SJCRH30 (cell line): ENCODE data around the gene CPXM2. TPM values are rescaled to one million over a fixed set of nuclear protein-coding genes. Genes with fewer than 3 reads are reported as not detected.

Source experiments
- DNase-seq, 2 experiments: peaks; one replicate each; pipeline ENCODE4 v3.0.0-alpha.2; 2015 to 2020
- H3K27ac ChIP-seq: fragments of 250-450 bp; sonication (Bioruptor Pico); 2 replicates; pipeline ENCODE4 v1.5.1; 2020; ENCODE audit warnings: mild to moderate bottlenecking, moderate library complexity
- H3K27me3 ChIP-seq: fragments of 250-450 bp; sonication (Bioruptor Pico); 2 replicates; pipeline ENCODE4 v1.5.1; 2020; ENCODE audit warnings: mild to moderate bottlenecking, moderate library complexity
- H3K36me3 ChIP-seq: fragments of 250-450 bp; sonication (Bioruptor Pico); 2 replicates; pipeline ENCODE4 v1.5.1; 2020; ENCODE audit warnings: mild to moderate bottlenecking, moderate library complexity
- H3K4me1 ChIP-seq: fragments of 250-450 bp; sonication (Bioruptor Pico); 2 replicates; pipeline ENCODE4 v1.5.1; 2020; ENCODE audit warnings: mild to moderate bottlenecking, moderate library complexity
- H3K4me3 ChIP-seq: fragments of 250-450 bp; sonication (Bioruptor Pico); 2 replicates; pipeline ENCODE4 v1.5.1; 2020; ENCODE audit warnings: mild to moderate bottlenecking, moderate library complexity
- H3K9me3 ChIP-seq: fragments of 250-450 bp; sonication (Bioruptor Pico); replicated peaks from 2 replicates; pipeline ENCODE4 v1.5.1; 2020; ENCODE audit warnings: mild to moderate bottlenecking, moderate library complexity
- total RNA-seq: library from RNA; depleted of rRNA; stranded (reverse); fragments of >200 nt; shearing (Covaris generic); gene quantifications from 2 replicates; pipeline ENCODE4 v1.2.3, GENCODE V29; 2014

CPXM2 gene
- total RNA-seq, 1 experiment from 2014 or later: not detected

GRCh38 chr10:123836418-123837145 lies 55.0 kb downstream of the CPXM2 start:
- DNase-seq: no peak
- H3K36me3 ChIP-seq: no peaks in the 10 kb centered on the region
- H3K4me3 ChIP-seq: no peak overlapping the region

DNA sequence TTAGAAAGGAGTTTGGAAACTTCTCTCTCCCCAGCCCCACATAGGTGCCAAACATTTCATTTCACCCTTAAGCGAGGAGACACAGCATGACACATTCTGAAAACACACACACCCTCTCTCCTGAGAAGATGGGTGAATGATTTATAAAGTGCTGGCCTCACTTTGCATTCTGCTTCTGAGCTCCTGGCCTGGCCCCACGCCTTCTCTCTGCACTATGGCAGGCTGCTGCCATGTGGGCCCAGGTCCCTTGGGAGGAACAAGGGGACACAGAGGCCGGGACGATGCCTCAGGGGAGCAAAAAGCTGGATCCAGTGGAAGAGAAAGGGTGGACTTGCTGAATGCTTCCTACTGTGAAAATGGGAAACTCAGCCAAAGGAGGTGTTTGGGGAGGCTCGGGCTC lies 56.0 kb downstream of the CPXM2 start:
- Histone ChIP-seq H3K4me1 (no peaks in the 10 kb centered on the region), H3K4me3 (no peak overlapping the region), H3K27me3 (no peaks in the 10 kb centered on the region; the same call in 1 of the 2 replicates), H3K36me3 (no peaks in the 10 kb centered on the region), H3K9me3 (no peaks in the 10 kb centered on the region), H3K27ac (no peak overlapping the region)
- no peak for DNase-seq

More at GRCh38 chr10:123836418-123837145, 55.0 kb downstream of the CPXM2 start:
- H3K4me1 ChIP-seq: no peaks in the 10 kb centered on the region
- no peaks in the 10 kb centered on the region for H3K9me3 ChIP-seq
- H3K27me3 ChIP-seq: no peaks in the 10 kb centered on the region; the same call in 1 of the 2 replicates
- no peak overlapping the region for H3K27ac ChIP-seq

GRCh38 chr10:123833170-123833850 lies 58.3 kb downstream of the CPXM2 start:
- Histone ChIP-seq H3K9me3 (no peaks in the 10 kb centered on the region), H3K36me3 (no peaks in the 10 kb centered on the region), H3K4me1 (no peaks in the 10 kb centered on the region), H3K4me3 (no peak overlapping the region), H3K27me3 (no peaks in the 10 kb centered on the region), H3K27ac (no peak overlapping the region)
- no peak for DNase-seq

DNA sequence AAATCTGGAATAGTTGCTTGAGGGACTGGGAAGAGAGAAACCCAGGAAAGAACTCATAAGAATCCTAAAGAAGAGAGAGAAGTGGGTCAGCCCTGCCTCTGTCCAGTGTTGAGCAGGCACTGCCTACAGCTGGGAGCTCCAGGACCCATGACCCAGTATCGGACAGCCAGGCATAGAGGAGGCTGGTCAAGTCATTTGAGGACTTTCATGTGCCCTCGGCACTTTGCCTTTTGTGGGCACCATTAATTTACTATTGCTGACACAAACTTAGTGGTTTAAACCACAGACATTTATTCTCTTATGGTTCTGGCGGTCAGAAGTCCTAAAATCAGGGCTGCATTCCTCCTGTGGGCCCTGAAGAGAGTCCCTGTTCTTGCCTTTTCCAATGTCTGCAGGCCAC lies 60.3 kb downstream of the CPXM2 start:
- Histone ChIP-seq H3K4me3 (no peak overlapping the region), H3K36me3 (no peaks in the 10 kb centered on the region), H3K27me3 (no peaks in the 10 kb centered on the region), H3K9me3 (no peaks in the 10 kb centered on the region), H3K4me1 (no peaks in the 10 kb centered on the region), H3K27ac (no peak overlapping the region)
- DNase-seq: no peak

- H3K36me3 ChIP-seq: no peaks in the 10 kb centered on the region
- H3K9me3 ChIP-seq: no peaks in the 10 kb centered on the region
- no peak for DNase-seq
- H3K4me1 ChIP-seq: no peaks in the 10 kb centered on the region
- H3K4me3 ChIP-seq: no peak overlapping the region
- H3K27me3 ChIP-seq: no peaks in the 10 kb centered on the region
- no peak overlapping the region for H3K27ac ChIP-seq
These were observed 70.5 kb downstream of the CPXM2 start for GRCh38 chr10:123821136-123821535.

GRCh38 chr10:123809632-123810031 lies 82.0 kb downstream of the CPXM2 start:
- Histone ChIP-seq H3K27me3 (no peaks in the 10 kb centered on the region; the same call in 1 of the 2 replicates), H3K36me3 (no peaks in the 10 kb centered on the region), H3K4me3 (no peak overlapping the region), H3K9me3 (no peaks in the 10 kb centered on the region), H3K27ac (no peak overlapping the region), H3K4me1 (no peaks in the 10 kb centered on the region)
- no peak for DNase-seq

DNA sequence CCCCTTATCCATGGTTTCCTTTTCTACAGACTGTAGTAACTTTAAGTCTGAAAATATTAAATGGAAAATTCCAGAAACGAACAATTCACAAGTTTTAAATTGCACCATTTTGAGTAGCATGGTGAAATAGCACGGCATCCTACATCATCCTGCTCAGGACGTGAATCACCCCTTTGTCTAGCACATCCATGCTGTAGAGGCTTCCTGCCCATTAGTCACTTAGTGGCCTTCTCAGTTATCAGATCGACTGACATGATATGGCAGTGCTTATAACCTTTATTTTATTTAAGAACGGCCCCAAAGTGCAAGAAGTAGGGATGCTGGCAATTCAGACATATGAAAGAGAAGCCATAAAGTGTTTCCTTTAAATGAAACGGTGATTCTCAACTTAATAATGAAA lies 82.7 kb downstream of the CPXM2 start:
- no peaks in the 10 kb centered on the region; the same call in 1 of the 2 replicates for H3K27me3 ChIP-seq
- H3K36me3 ChIP-seq: no peaks in the 10 kb centered on the region
- no peaks in the 10 kb centered on the region for H3K4me1 ChIP-seq
- DNase-seq: no peak
- H3K9me3 ChIP-seq: no peaks in the 10 kb centered on the region
- H3K4me3 ChIP-seq: no peak overlapping the region
- H3K27ac ChIP-seq: no peak overlapping the region

GRCh38 chr10:123808286-123808685 lies 83.3 kb downstream of the CPXM2 start:
- H3K27me3 ChIP-seq: no peaks in the 10 kb centered on the region; the same call in 1 of the 2 replicates
- no peak overlapping the region for H3K4me3 ChIP-seq
- H3K27ac ChIP-seq: no peak overlapping the region
- DNase-seq: no peak
- H3K4me1 ChIP-seq: no peaks in the 10 kb centered on the region
- H3K9me3 ChIP-seq: no peaks in the 10 kb centered on the region
- no peaks in the 10 kb centered on the region for H3K36me3 ChIP-seq

GRCh38 chr10:123807444-123808035 lies 84.1 kb downstream of the CPXM2 start:
- Histone ChIP-seq H3K27me3 (no peaks in the 10 kb centered on the region; the same call in 1 of the 2 replicates), H3K36me3 (no peaks in the 10 kb centered on the region), H3K4me1 (no peaks in the 10 kb centered on the region), H3K27ac (no peak overlapping the region), H3K4me3 (no peak overlapping the region), H3K9me3 (no peaks in the 10 kb centered on the region)
- DNase-seq: no peak

DNA sequence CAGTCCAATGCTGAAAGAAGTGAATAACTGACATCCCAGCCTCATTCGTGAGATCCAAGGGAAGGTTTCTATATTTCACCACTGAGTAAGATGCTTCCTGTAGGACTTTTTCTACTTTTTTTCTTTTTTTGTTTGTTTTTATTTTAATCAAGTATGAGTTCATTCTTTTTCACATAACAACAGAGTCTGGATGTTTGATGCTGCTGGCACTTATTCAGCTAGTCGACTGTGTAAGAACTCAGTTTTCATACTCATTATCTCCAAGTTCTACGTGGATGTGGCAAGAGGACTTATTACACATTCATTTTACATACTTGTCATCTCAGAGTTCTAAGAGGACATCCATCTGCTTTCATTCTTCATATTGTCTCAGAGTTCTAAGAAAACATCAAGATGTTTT lies 86.9 kb downstream of the CPXM2 start:
- H3K4me3 ChIP-seq: no peak overlapping the region
- H3K4me1 ChIP-seq: no peaks in the 10 kb centered on the region
- H3K27me3 ChIP-seq: no peaks in the 10 kb centered on the region; the same call in 1 of the 2 replicates
- no peaks in the 10 kb centered on the region for H3K36me3 ChIP-seq
- no peak for DNase-seq
- no peak overlapping the region for H3K27ac ChIP-seq
- H3K9me3 ChIP-seq: no peaks in the 10 kb centered on the region

GRCh38 chr10:123800821-123801220 lies 90.8 kb downstream of the CPXM2 start:
- no peaks in the 10 kb centered on the region for H3K36me3 ChIP-seq
- DNase-seq: no peak
- no peaks in the 10 kb centered on the region for H3K9me3 ChIP-seq
- H3K27me3 ChIP-seq: no peaks in the 10 kb centered on the region; the same call in 1 of the 2 replicates
- H3K4me1 ChIP-seq: no peaks in the 10 kb centered on the region
- H3K4me3 ChIP-seq: no peak overlapping the region
- H3K27ac ChIP-seq: no peak overlapping the region

GRCh38 chr10:123800289-123800688 lies 91.3 kb downstream of the CPXM2 start:
- no peaks in the 10 kb centered on the region for H3K27me3 ChIP-seq
- H3K27ac ChIP-seq: no peak overlapping the region
- no peaks in the 10 kb centered on the region for H3K9me3 ChIP-seq
- DNase-seq: no peak
- no peak overlapping the region for H3K4me3 ChIP-seq
- H3K36me3 ChIP-seq: no peaks in the 10 kb centered on the region
- H3K4me1 ChIP-seq: no peaks in the 10 kb centered on the region

GRCh38 chr10:123798856-123799255 lies 92.8 kb downstream of the CPXM2 start:
- Histone ChIP-seq H3K27ac (no peak overlapping the region), H3K4me3 (no peak overlapping the region), H3K27me3 (no peaks in the 10 kb centered on the region), H3K36me3 (no peaks in the 10 kb centered on the region), H3K9me3 (no peaks in the 10 kb centered on the region), H3K4me1 (no peaks in the 10 kb centered on the region)
- no peak for DNase-seq

GRCh38 chr10:123797813-123798212 lies 93.8 kb downstream of the CPXM2 start:
- Histone ChIP-seq H3K9me3 (no peaks in the 10 kb centered on the region), H3K4me3 (no peak overlapping the region), H3K27me3 (no peaks in the 10 kb centered on the region), H3K27ac (no peak overlapping the region), H3K36me3 (no peaks in the 10 kb centered on the region), H3K4me1 (no peaks in the 10 kb centered on the region)
- DNase-seq: no peak

- no peaks in the 10 kb centered on the region for H3K4me1 ChIP-seq
- DNase-seq: no peak
- no peaks in the 10 kb centered on the region for H3K9me3 ChIP-seq
- H3K27ac ChIP-seq: no peak overlapping the region
- H3K4me3 ChIP-seq: no peak overlapping the region
- no peaks in the 10 kb centered on the region for H3K27me3 ChIP-seq
- H3K36me3 ChIP-seq: no peaks in the 10 kb centered on the region
These were observed 94.9 kb downstream of the CPXM2 start for GRCh38 chr10:123796736-123797135.
